ENCODE data around the gene DPEP2NB. TPM values are rescaled to one million over a fixed set of nuclear protein-coding genes. Genes with fewer than 3 reads are reported as not detected.
"Not testable (repeated sequence)": the region's sequence is repeated elsewhere in the genome, so short reads cannot be mapped to it uniquely, and the experiment has no call there.

DPEP2NB gene
- total RNA-seq, 4 donors from 2014 or later, result not detected

- no peak for TF ChIP-seq CTCF (IDR thresholded peaks at IDR 0.05)
- ATAC-seq (ENCODE audit: low FRiP score) (no peak), DNase-seq (ENCODE audit: low spot score) (no peak)
These were observed 17.4 kb upstream of the DPEP2NB start for GRCh38 chr16:68033101-68033500.

GRCh38 chr16:68031951-68032350, 16.2 kb upstream of the DPEP2NB start:
- peak; percentile 43 for ATAC-seq (ENCODE audit: low FRiP score)

GRCh38 chr16:68030108-68030507, 14.4 kb upstream of the DPEP2NB start:
- not testable (repeated sequence) for DNase-seq (ENCODE audit: low spot score)

More at GRCh38 chr16:68031951-68032350, 16.2 kb upstream of the DPEP2NB start:
- no peak for TF ChIP-seq CTCF (IDR thresholded peaks at IDR 0.05)
- no peak for DNase-seq (ENCODE audit: low spot score)

GRCh38 chr16:68028996-68029395, 13.3 kb upstream of the DPEP2NB start:
- ATAC-seq (ENCODE audit: low FRiP score), result no peak
- DNase-seq (ENCODE audit: low spot score), result no peak
- no peak for TF ChIP-seq CTCF (IDR thresholded peaks at IDR 0.05)

More at GRCh38 chr16:68030108-68030507, 14.4 kb upstream of the DPEP2NB start:
- ATAC-seq (ENCODE audit: low FRiP score), result peak; percentile 34

GRCh38 chr16:68022728-68023537, 7.2 kb upstream of the DPEP2NB start, which contains the start of the genes DDX28 and DUS2:
Gene DDX28 (minus strand): TSS chr16:68023232. CDS start chr16:68023202, 30 bp downstream.
Gene DUS2 (plus strand): TSS chr16:68023284. CDS start chr16:68038024, 14,740 bp downstream.
- peak; percentile 93 for ATAC-seq (ENCODE audit: low FRiP score)
- DNase-seq (ENCODE audit: low spot score), result peak; percentile 93
- TF ChIP-seq CTCF (IDR thresholded peaks at IDR 0.05), result no peak

GRCh38 chr16:68022278-68022727, 6.6 kb upstream of the DPEP2NB start:
- ATAC-seq (ENCODE audit: low FRiP score) (no peak), DNase-seq (ENCODE audit: low spot score) (no peak)
- no peak for TF ChIP-seq CTCF (IDR thresholded peaks at IDR 0.05)

- DNase-seq (ENCODE audit: low spot score), result no peak
- no peak for TF ChIP-seq CTCF (IDR thresholded peaks at IDR 0.05)
- no peak for ATAC-seq (ENCODE audit: low FRiP score)
These were observed 5.8 kb upstream of the DPEP2NB start for GRCh38 chr16:68021490-68021889.

All from omental fat pad (tissue), 4 donors.